HG02588 (cell line): ENCODE measurements around the gene PRRT1B.

ENCODE experiments used
- ATAC-seq: cut with Tn5 transposase; IDR thresholded peaks from one replicate; pipeline ENCODE4 v1.9.1; 2021; ENCODE audit warnings: mild to moderate bottlenecking, moderate library complexity; ENCODE audit not compliant: unreplicated experiment

Gene PRRT1B

GRCh38 chr9:131522257-131523085 is 22.9 kb upstream of the PRRT1B start:
- no peak for ATAC-seq

GRCh38 chr9:131523086-131523388 is 22.3 kb upstream of the PRRT1B start:
- ATAC-seq = no peak

GRCh38 chr9:131523451-131524435 is 21.6 kb upstream of the PRRT1B start:
- ATAC-seq = no peak

- no peak for ATAC-seq
Observed at GRCh38 chr9:131524665-131525315, 20.5 kb upstream of the PRRT1B start.

GRCh38 chr9:131525643-131526565 is 19.4 kb upstream of the PRRT1B start:
- ATAC-seq = no peak

GRCh38 chr9:131528186-131528585 is 17.1 kb upstream of the PRRT1B start:
- ATAC-seq = no peak

GRCh38 chr9:131528886-131529505 is 16.3 kb upstream of the PRRT1B start:
- no peak for ATAC-seq

GRCh38 chr9:131529597-131530545 is 15.5 kb upstream of the PRRT1B start:
- no peak for ATAC-seq

- ATAC-seq = peak; percentile 26
Observed at GRCh38 chr9:131530546-131530919, 14.8 kb upstream of the PRRT1B start.

- ATAC-seq = peak; percentile 82
Observed at GRCh38 chr9:131530920-131531832, 14.1 kb upstream of the PRRT1B start, which contains the start of gene UCK1. TSS of gene UCK1 (minus strand) at chr9:131531263. CDS start at chr9:131531174, 89 bp downstream.

- ATAC-seq = no peak
Observed at GRCh38 chr9:131534721-131535237, 10.5 kb upstream of the PRRT1B start.

GRCh38 chr9:131537946-131538345 is 7.4 kb upstream of the PRRT1B start:
- ATAC-seq = no peak

- ATAC-seq = no peak
Observed at GRCh38 chr9:131539223-131539923, 6.0 kb upstream of the PRRT1B start.

- ATAC-seq = no peak
Observed at GRCh38 chr9:131543141-131543540, 2.2 kb upstream of the PRRT1B start.

- no peak for ATAC-seq
Observed at GRCh38 chr9:131545786-131546335, 538 bp downstream of the PRRT1B start.

GRCh38 chr9:131546336-131547084 is 1.2 kb downstream of the PRRT1B start:
- ATAC-seq = no peak
